Stimulated activated CD4-positive, alpha-beta T cell treated with anti-CD3 and anti-CD28 coated beads, Interleukin-1b, Interleukin-23, amount 100 ng/mL, for 48 hours (primary cell): ENCODE data around the gene KCNIP3.

ENCODE experiments used
- DNase-seq: peaks from one replicate; pipeline ENCODE4 v3.0.0-alpha.2; 2020

The KCNIP3 gene

GRCh38 chr2:95275151-95275515 is 22.0 kb upstream of the KCNIP3 start:
- DNase-seq: no peak

- no peak for DNase-seq
These were observed 21.4 kb upstream of the KCNIP3 start for GRCh38 chr2:95275601-95276243.

GRCh38 chr2:95276244-95276887 is 20.8 kb upstream of the KCNIP3 start:
- no peak for DNase-seq

- DNase-seq: no peak
These were observed 20.3 kb upstream of the KCNIP3 start for GRCh38 chr2:95276888-95277245.

GRCh38 chr2:95277246-95277906 is 19.8 kb upstream of the KCNIP3 start:
- no peak for DNase-seq

- no peak for DNase-seq
These were observed 19.1 kb upstream of the KCNIP3 start for GRCh38 chr2:95278051-95278471.

GRCh38 chr2:95278637-95279225 is 18.4 kb upstream of the KCNIP3 start:
- DNase-seq: no peak

GRCh38 chr2:95279435-95280035 is 17.6 kb upstream of the KCNIP3 start:
- no peak for DNase-seq

GRCh38 chr2:95281071-95281470 is 16.1 kb upstream of the KCNIP3 start:
- no peak for DNase-seq

GRCh38 chr2:95281786-95282185 is 15.4 kb upstream of the KCNIP3 start:
- no peak for DNase-seq

GRCh38 chr2:95282458-95282857 is 14.7 kb upstream of the KCNIP3 start:
- DNase-seq: no peak

GRCh38 chr2:95283562-95283961 is 13.6 kb upstream of the KCNIP3 start:
- no peak for DNase-seq

- no peak for DNase-seq
These were observed 12.1 kb upstream of the KCNIP3 start for GRCh38 chr2:95284886-95285541.

GRCh38 chr2:95285542-95285932 is 11.6 kb upstream of the KCNIP3 start:
- no peak for DNase-seq

- DNase-seq: no peak
These were observed 9.8 kb upstream of the KCNIP3 start for GRCh38 chr2:95287336-95287735.

- DNase-seq: no peak
These were observed 9.3 kb upstream of the KCNIP3 start for GRCh38 chr2:95287806-95288205.

- DNase-seq: no peak
These were observed 7.9 kb upstream of the KCNIP3 start for GRCh38 chr2:95289253-95289652.

- no peak for DNase-seq
These were observed 5.9 kb upstream of the KCNIP3 start for GRCh38 chr2:95291222-95291621.

- DNase-seq: no peak
These were observed 4.4 kb upstream of the KCNIP3 start for GRCh38 chr2:95292623-95293260.

- DNase-seq: no peak
These were observed 2.4 kb upstream of the KCNIP3 start for GRCh38 chr2:95294579-95295250.

- no peak for DNase-seq
These were observed 1.8 kb upstream of the KCNIP3 start for GRCh38 chr2:95295376-95295775.

- DNase-seq: no peak
These were observed 1.1 kb upstream of the KCNIP3 start for GRCh38 chr2:95296011-95296410.
